GM21737 (cell line): ENCODE data around the gene DDX52.

ENCODE experiments used
- ATAC-seq: cut with Tn5 transposase; IDR thresholded peaks from one replicate; pipeline ENCODE4 v1.9.1; 2021; ENCODE audit warnings: mild to moderate bottlenecking, moderate library complexity; ENCODE audit not compliant: unreplicated experiment

DDX52 gene

GRCh38 chr17:37585066-37585465 is 58.2 kb downstream of the DDX52 start:
- ATAC-seq = no peak

GRCh38 chr17:37576281-37576680 is 67.0 kb downstream of the DDX52 start:
- ATAC-seq = no peak

- ATAC-seq = no peak
Measured at GRCh38 chr17:37574427-37574826, 68.8 kb downstream of the DDX52 start.

- ATAC-seq = no peak
Measured at GRCh38 chr17:37571674-37572073, 71.6 kb downstream of the DDX52 start.

- no peak for ATAC-seq
Measured at GRCh38 chr17:37570527-37571093, 72.6 kb downstream of the DDX52 start.

GRCh38 chr17:37568350-37569053 is 74.7 kb downstream of the DDX52 start:
- no peak for ATAC-seq

- ATAC-seq = no peak
Measured at GRCh38 chr17:37567538-37567937, 75.7 kb downstream of the DDX52 start.

GRCh38 chr17:37567137-37567536 is 76.1 kb downstream of the DDX52 start:
- no peak for ATAC-seq

GRCh38 chr17:37564252-37564651 is 79.0 kb downstream of the DDX52 start:
- no peak for ATAC-seq

GRCh38 chr17:37562016-37562745 is 81.1 kb downstream of the DDX52 start:
- ATAC-seq = no peak
